ENCODE results near the gene TMEM120B. TPM values are rescaled to one million over a fixed set of nuclear protein-coding genes. Genes with fewer than 3 reads are reported as not detected.

TMEM120B gene
- total RNA-seq, 1 donor from 2014 or later, result 8.5 TPM

GRCh38 chr12:121770813-121771625, 58.5 kb downstream of the TMEM120B start:
- intact Hi-C loops (cut with micrococcal nuclease), result loop anchor here (5.0 kb wide), 1 partner anchor 59 kb away; the partner anchor contains the start of gene TMEM120B

- intact Hi-C loops (cut with micrococcal nuclease), result loop anchor here (1.0 to 5.0 kb wide), 3 partner anchors 61 to 221 kb away; partner anchors contain the start of gene TMEM120B
Observed at GRCh38 chr12:121773011-121773777, 60.6 kb downstream of the TMEM120B start.

- intact Hi-C loops (cut with micrococcal nuclease), result loop anchor here (5.0 kb wide), 1 partner anchor 63 kb away; the partner anchor contains the start of gene TMEM120B
Observed at GRCh38 chr12:121774968-121775474, 62.5 kb downstream of the TMEM120B start.

DNA sequence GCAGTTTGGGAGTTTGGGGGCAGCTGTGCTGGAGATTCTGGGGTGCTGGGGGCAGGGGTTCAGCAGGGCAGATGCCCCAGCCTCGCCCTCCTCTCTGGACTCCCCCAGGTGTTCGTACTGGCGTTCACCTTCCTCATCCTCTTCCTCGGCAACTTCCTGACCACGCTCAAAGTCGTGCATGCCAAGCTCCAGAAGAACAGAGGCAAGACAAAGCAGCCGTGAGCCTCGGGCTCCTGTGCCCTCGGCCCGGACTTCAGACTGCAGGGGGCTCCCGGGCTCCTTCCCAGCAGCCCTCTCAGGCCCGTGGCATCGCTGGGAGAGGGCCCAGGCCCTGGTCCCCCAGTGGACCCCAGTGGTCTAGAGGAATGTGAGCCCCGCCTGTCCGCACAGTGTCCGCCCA, 62.9 kb downstream of the TMEM120B start:
- intact Hi-C loops (cut with micrococcal nuclease), result no loop called here

- intact Hi-C loops (cut with micrococcal nuclease), result loop anchor here (1.0 to 2.0 kb wide), 2 partner anchors 18 to 36 kb away; no protein-coding TSS in a partner anchor
Observed at GRCh38 chr12:121776190-121777098, 63.9 kb downstream of the TMEM120B start.

- intact Hi-C loops (cut with micrococcal nuclease), result no loop called here
Observed at GRCh38 chr12:121778567-121779421, 66.2 kb downstream of the TMEM120B start.

DNA sequence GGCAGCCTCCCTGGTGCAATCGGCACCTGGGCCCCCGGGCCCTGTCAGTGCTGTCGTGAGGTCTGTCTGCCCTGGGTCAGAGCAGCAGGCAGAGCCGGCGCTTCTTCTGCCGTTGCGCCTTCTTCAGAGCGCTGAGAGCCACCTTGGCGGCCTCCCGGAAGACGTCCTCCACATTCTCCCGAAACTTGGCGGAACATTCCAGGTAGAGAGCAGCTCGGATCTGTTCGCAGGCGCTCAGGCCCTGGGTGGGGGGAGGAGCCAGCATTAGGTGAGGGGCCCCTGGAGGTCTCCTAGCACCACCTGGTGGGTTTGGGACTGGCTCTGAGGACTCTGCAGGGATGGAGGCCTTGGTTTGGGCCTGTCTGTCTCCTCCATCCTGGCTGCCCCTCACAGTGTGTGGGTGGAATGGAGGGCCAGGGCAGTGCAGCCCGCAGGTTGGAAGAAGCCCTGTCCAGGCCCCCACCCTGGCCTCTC, 66.9 kb downstream of the TMEM120B start:
- intact Hi-C loops (cut with micrococcal nuclease), result no loop called here

- intact Hi-C loops (cut with micrococcal nuclease), result no loop called here
Observed at GRCh38 chr12:121780429-121780828, 67.9 kb downstream of the TMEM120B start.

GRCh38 chr12:121781484-121781997, 69.0 kb downstream of the TMEM120B start:
- intact Hi-C loops (cut with micrococcal nuclease), result no loop called here

DNA sequence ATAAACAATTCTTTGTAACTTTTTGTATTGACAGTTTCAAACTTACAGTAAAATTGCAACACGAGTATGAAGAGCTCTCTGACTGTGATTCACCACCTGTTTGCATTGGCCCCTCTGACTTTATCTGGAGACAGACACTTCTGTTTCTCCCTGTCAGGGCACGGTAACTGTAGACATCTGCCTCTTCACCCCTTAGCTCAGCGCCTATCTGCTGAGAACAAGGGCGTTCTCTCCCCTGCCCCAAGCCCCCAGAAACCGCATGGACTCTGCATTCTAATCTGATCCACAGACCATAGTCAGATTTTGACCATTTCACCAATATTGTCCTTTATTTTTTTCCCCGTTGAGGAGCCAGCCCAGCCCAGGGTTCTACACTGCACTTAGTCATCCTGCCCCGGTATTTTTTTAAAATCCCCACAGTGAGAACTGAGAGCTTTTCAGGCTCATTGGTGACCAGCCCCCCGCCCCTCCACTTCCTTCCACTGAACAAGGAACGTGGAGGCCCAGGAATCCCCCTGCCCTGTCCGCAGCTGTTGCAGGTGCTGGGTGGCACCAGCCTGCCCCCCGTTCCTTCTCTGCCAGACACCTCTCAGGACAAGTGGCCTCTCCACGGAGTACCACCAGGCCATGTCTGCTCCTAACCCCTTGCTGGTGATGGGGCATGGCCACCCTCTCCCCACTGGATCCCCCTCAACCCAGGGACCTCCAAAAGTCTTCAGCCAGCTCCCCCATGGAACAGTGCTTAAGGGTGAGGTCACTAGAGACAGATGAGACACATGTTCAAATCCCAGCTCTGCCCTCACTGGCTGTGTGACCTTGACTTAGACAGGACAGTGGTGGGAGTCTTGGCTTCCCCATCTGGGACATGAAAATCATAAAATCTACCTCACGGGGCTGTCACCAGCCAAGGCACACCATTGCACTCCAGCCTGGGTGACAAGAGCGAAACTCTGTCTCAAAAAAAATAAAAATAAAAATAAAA, 69.7 kb downstream of the TMEM120B start:
- intact Hi-C loops (cut with micrococcal nuclease), result loop anchor here (1.0 kb wide), 1 partner anchor 8 kb away; no protein-coding TSS in a partner anchor

DNA sequence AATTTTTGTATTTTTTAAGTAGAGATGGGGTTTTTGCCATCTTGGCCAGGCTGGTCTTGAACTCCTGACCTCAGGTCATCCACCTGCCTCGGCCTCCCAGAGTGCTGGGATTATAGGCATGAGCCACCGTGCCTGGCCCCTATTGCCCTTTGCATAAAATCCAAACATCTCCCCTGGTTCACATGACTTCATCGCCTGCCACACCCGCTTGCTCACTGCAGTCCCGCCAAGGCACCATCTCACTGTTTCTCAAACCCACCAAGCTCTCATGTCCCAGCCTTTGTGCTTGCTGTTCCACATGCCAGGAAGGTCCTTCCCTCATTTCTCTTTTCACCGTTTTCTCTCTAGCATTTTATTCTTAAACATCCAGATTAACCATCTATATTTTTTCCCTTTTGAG, 71.2 kb downstream of the TMEM120B start:
- intact Hi-C loops (cut with micrococcal nuclease), result no loop called here

GRCh38 chr12:121784460-121784859, 71.9 kb downstream of the TMEM120B start:
- intact Hi-C loops (cut with micrococcal nuclease), result no loop called here

DNA sequence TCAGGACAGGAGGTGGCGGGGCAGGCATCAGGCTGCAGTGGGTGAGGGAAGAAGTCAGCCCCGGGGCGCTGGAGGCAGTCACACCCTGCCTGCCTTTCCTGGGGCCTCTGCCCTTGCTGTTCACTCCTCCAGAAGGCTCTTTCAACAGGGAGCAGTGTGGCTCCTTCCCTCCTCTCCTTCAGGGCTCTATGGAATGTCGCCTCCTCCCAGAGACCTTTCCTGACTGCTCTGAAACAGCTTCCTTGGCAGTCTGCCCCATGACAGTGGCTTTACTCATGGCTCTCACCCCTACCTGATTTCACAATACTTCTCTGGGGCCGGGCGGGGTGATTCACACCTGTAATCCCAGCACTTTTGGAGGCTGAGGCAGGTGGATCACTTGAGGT, 73.9 kb downstream of the TMEM120B start:
- intact Hi-C loops (cut with micrococcal nuclease), result loop anchor here (5.0 kb wide), 1 partner anchor 384 kb away; the partner anchor contains the start of gene RNF34

DNA sequence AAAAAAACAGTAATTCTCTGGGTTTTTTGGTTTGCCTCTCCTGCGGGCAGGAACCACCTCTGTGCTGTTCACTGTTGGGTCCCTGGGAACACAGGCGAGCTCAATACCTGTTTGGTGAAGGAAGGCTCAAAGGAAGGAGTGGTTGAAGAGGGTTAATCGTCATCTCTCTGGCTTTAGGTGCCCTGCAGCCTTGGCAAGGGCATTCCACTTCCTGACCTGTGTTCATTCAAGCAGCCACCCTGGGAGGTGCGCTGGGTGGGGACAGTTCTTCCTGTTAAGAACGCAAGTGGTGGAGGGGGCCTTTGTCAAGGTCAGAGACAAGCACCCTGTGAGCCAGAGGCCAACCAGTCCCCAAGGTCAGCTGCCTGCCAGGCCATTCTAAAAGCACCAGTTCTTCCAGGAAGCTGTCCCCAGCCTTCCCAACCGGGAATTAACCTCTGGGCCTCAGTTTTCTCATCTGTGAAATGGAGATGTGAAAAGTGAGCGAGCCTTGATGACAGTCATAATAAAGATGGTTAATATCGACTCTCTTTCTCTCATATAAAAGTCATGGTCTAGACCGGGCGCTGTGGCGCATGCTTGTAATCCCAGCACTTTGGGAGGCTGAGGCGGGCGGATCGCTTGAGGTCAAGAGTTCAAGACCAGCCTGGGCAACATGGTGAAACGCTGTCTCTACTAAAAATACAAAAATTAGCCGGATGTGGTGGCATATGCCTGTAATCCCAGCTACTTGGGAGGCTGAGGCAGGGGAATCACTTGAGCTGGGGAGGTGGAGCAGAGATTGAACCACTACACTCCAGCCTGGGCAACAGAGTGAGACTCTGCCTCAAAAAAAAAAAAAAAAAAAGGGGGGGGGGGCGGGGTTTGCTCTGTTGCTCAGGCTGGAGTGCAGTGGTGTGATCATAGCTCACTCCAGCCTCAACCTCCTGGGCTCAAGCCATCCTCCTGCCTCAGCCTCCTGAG, 74.8 kb downstream of the TMEM120B start:
- intact Hi-C loops (cut with micrococcal nuclease), result loop anchor here (5.0 kb wide), 1 partner anchor 385 kb away; the partner anchor contains the start of gene RNF34

DNA sequence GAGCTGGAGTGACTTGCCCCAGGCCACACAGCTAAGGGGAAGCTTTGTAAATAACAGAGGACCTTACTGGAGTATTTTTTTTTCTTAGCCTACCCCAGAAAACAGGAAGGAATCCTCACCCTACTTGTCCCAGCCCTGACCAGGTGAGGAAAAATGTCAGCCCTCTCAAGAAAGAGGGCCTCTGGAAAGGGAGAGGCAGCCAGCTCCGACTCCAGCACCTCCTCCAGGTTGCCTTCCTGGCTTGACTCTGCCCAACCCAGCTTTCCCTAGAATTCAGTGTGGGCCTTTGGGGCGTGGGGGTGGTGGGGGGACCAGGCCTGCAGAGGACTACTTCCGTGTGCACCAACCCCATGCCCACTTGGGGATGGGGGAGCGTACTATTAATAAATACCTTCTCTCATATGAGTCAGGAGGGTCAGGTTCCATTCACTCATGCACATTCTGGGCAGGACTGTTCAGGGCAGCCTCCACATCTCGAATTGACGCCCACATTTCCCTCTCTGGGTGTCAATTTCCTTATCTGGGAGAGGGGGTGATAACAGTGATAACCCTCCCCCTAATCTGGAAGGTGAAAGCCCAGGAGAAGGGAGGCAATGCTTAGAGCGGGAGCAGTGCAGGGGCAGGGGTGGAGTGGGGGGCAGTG, 75.7 kb downstream of the TMEM120B start:
- intact Hi-C loops (cut with micrococcal nuclease), result loop anchor here (5.0 kb wide), 1 partner anchor 386 kb away; the partner anchor contains the start of gene RNF34

DNA sequence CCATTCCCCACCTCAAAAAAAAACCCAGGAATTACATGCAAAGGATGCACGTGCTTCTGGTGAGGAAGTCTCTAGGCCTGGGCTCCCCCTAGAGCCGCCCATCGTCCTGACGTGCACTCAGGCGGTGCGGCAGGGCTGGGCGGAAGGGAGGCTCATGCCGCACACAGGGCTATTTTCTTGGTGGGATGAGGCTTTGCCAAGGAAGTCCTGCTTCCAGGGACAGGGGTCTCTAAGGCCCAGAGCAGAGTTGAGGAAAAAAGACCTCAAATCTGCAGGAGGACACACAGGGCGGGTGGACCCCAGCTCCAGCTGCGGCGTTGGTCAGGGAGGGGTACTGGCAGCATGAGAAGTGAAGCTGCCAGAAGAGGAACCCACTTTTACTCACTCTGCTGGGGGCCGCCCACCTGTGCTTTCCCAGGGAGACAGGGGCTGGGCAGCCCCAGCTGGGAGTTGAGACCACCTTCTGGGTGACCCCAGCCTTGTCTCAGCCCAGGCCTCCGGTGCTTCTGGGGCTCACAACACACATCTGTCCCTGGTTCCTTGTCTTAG, 76.8 kb downstream of the TMEM120B start:
- intact Hi-C loops (cut with micrococcal nuclease), result loop anchor here (1.0 to 5.0 kb wide), 2 partner anchors 77 to 387 kb away; partner anchors contain the start of genes RNF34 and TMEM120B

Measured in T-helper 2 cell treated with Interferon-gamma antibody and Interleukin-4, amounts not matched to agents 100 ng/mL and 5 ng/mL, for 36 hours (primary cell).